ENCODE results near the gene SOCS3.

SOCS3 gene

GRCh38 chr17:78358538-78359320, 1.1 kb downstream of the SOCS3 start:
- no peak for DNase-seq (ENCODE audit: low read depth)
- H3K4me3 ChIP-seq (ENCODE audit: low read depth, low read length) = no peak overlapping the region
- no peak for TF ChIP-seq CTCF (IDR thresholded peaks at IDR 0.05; ENCODE audit: control insufficient read depth, extremely low read depth, insufficient read depth)

- DNase-seq (ENCODE audit: low read depth) = no peak
Measured at GRCh38 chr17:78357672-78358537, 2.0 kb downstream of the SOCS3 start.

DNA sequence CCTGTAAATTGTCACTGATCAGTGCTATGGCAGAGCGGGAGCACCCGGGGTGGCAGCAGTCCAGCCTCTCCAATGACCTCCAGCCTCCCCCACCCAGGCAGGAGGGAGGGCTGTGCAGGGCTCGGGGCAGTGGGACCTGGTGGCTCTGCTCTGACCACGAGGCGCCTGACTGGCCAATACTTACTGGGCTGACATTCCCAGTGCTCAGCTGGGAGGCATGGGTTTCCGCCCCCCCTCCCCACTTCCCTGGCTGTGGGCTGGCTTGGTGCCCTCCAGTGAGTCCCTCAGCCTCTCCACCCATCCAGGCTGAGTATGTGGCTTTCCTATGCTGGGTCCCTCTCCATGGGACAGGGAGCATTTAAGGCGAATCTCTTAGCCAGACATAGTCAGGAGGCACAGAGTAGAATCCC, 2.7 kb downstream of the SOCS3 start:
- no peak overlapping the region for H3K4me3 ChIP-seq (ENCODE audit: low read depth, low read length)
- DNase-seq (ENCODE audit: low read depth) = no peak

More at GRCh38 chr17:78357672-78358537, 2.0 kb downstream of the SOCS3 start:
- H3K4me3 ChIP-seq (ENCODE audit: low read depth, low read length) = no peak overlapping the region
- no peak for TF ChIP-seq CTCF (IDR thresholded peaks at IDR 0.05; ENCODE audit: control insufficient read depth, extremely low read depth, insufficient read depth)

GRCh38 chr17:78356101-78356713, 3.7 kb downstream of the SOCS3 start:
- H3K4me3 ChIP-seq (ENCODE audit: low read depth, low read length) = no peak overlapping the region
- no peak for DNase-seq (ENCODE audit: low read depth)

More for the DNA sequence above, 2.7 kb downstream of the SOCS3 start:
- no peak for TF ChIP-seq CTCF (IDR thresholded peaks at IDR 0.05; ENCODE audit: control insufficient read depth, extremely low read depth, insufficient read depth)

GRCh38 chr17:78355701-78356100, 4.2 kb downstream of the SOCS3 start:
- no peak for TF ChIP-seq CTCF (IDR thresholded peaks at IDR 0.05; ENCODE audit: control insufficient read depth, extremely low read depth, insufficient read depth)
- H3K4me3 ChIP-seq (ENCODE audit: low read depth, low read length) = no peak overlapping the region
- DNase-seq (ENCODE audit: low read depth) = no peak

More at GRCh38 chr17:78356101-78356713, 3.7 kb downstream of the SOCS3 start:
- no peak for TF ChIP-seq CTCF (IDR thresholded peaks at IDR 0.05; ENCODE audit: control insufficient read depth, extremely low read depth, insufficient read depth)

GRCh38 chr17:78355045-78355641, 4.7 kb downstream of the SOCS3 start:
- no peak for DNase-seq (ENCODE audit: low read depth)
- no peak for TF ChIP-seq CTCF (IDR thresholded peaks at IDR 0.05; ENCODE audit: control insufficient read depth, extremely low read depth, insufficient read depth)
- no peak overlapping the region for H3K4me3 ChIP-seq (ENCODE audit: low read depth, low read length)

Data from LNCaP clone FGC (cell line).